Measurements from ENCODE around the gene CEACAM6. TPM values are rescaled to one million over a fixed set of nuclear protein-coding genes. Genes with fewer than 3 reads are reported as not detected.
A peak's percentile ranks its signal among the peaks of the same experiment; 100 is the strongest.
"Not testable (repeated sequence)": the region's sequence is repeated elsewhere in the genome, so short reads cannot be mapped to it uniquely, and the experiment has no call there.

The CEACAM6 gene
- polyA plus RNA-seq, 3 donors: 0.08 to 0.24 (median 0.10) TPM

GRCh38 chr19:41746593-41747227 lies 8.6 kb upstream of the CEACAM6 start:
- no peak for DNase-seq (ENCODE audit: low read depth in 3 of 3, low spot score in 2 of 3)

- DNase-seq (ENCODE audit: low read depth in 3 of 3, low spot score in 2 of 3): no peak
Observed at GRCh38 chr19:41748012-41748411, 7.3 kb upstream of the CEACAM6 start.

GRCh38 chr19:41750248-41751134 lies 4.8 kb upstream of the CEACAM6 start:
- not testable (repeated sequence) for DNase-seq (ENCODE audit: low read depth in 3 of 3, low spot score in 2 of 3)

- DNase-seq (ENCODE audit: low read depth in 3 of 3, low spot score in 2 of 3): no peak
Observed at GRCh38 chr19:41753159-41753558, 2.2 kb upstream of the CEACAM6 start.

GRCh38 chr19:41753936-41754529 lies 1.3 kb upstream of the CEACAM6 start:
- no peak for DNase-seq (ENCODE audit: low read depth in 3 of 3, low spot score in 2 of 3)

- DNase-seq (ENCODE audit: low read depth in 3 of 3, low spot score in 2 of 3): no peak
Observed at GRCh38 chr19:41758846-41759245, 3.5 kb downstream of the CEACAM6 start.

- no peak for DNase-seq (ENCODE audit: low read depth in 3 of 3, low spot score in 2 of 3)
Observed at GRCh38 chr19:41767115-41767514, 11.8 kb downstream of the CEACAM6 start.

- not testable (repeated sequence) for DNase-seq (ENCODE audit: low read depth in 3 of 3, low spot score in 2 of 3)
Observed at GRCh38 chr19:41768105-41768504, 12.8 kb downstream of the CEACAM6 start.

GRCh38 chr19:41769608-41770007 lies 14.3 kb downstream of the CEACAM6 start:
- DNase-seq (ENCODE audit: low read depth in 3 of 3, low spot score in 2 of 3): no peak

GRCh38 chr19:41771410-41771809 lies 16.1 kb downstream of the CEACAM6 start:
- no peak for DNase-seq (ENCODE audit: low read depth in 3 of 3, low spot score in 2 of 3)

- DNase-seq (ENCODE audit: low read depth in 3 of 3, low spot score in 2 of 3): no peak
Observed at GRCh38 chr19:41774515-41774980, 19.2 kb downstream of the CEACAM6 start.

GRCh38 chr19:41776700-41777099 lies 21.4 kb downstream of the CEACAM6 start:
- DNase-seq (ENCODE audit: low read depth in 3 of 3, low spot score in 2 of 3): no peak

GRCh38 chr19:41783612-41784011 lies 28.3 kb downstream of the CEACAM6 start:
- DNase-seq (ENCODE audit: low read depth in 3 of 3, low spot score in 2 of 3): no peak

GRCh38 chr19:41784312-41784711 lies 29.0 kb downstream of the CEACAM6 start:
- DNase-seq (ENCODE audit: low read depth in 3 of 3, low spot score in 2 of 3): no peak

GRCh38 chr19:41784743-41785142 lies 29.4 kb downstream of the CEACAM6 start:
- no peak for DNase-seq (ENCODE audit: low read depth in 3 of 3, low spot score in 2 of 3)

- peak in 2 of 3 donors; percentile 23 to 36 for DNase-seq (ENCODE audit: low read depth in 3 of 3, low spot score in 2 of 3)
Observed at GRCh38 chr19:41785653-41786052, 30.3 kb downstream of the CEACAM6 start.

- no peak for DNase-seq (ENCODE audit: low read depth in 3 of 3, low spot score in 2 of 3)
Observed at GRCh38 chr19:41787055-41787454, 31.7 kb downstream of the CEACAM6 start.

- not testable (repeated sequence) for DNase-seq (ENCODE audit: low read depth in 3 of 3, low spot score in 2 of 3)
Observed at GRCh38 chr19:41788518-41788917, 33.2 kb downstream of the CEACAM6 start.

GRCh38 chr19:41789053-41789452 lies 33.7 kb downstream of the CEACAM6 start:
- DNase-seq (ENCODE audit: low read depth in 3 of 3, low spot score in 2 of 3): not testable (repeated sequence)

- peak in 1 of 3 donors; percentile 15 for DNase-seq (ENCODE audit: low read depth in 3 of 3, low spot score in 2 of 3)
Observed at GRCh38 chr19:41792513-41793413, 37.4 kb downstream of the CEACAM6 start.

- no peak for DNase-seq (ENCODE audit: low read depth in 3 of 3, low spot score in 2 of 3)
Observed at GRCh38 chr19:41793414-41793727, 38.0 kb downstream of the CEACAM6 start.

Data from right renal cortex interstitium (tissue), 3 donors.